GF-D8 (cell line): Measurements from ENCODE around the gene VPS33B.
"Not testable (repeated sequence)": the region's sequence is repeated elsewhere in the genome, so short reads cannot be mapped to it uniquely, and the experiment has no call there.

ENCODE experiments used
- DNase-seq: peaks from one replicate; lab custom pipeline; 2025; lab: John Stamatoyannopoulos, UW

Gene VPS33B

GRCh38 chr15:91031796-91032195 lies 9.4 kb upstream of the VPS33B start:
- no peak for DNase-seq

- DNase-seq, result no peak
These were observed 5.3 kb upstream of the VPS33B start for GRCh38 chr15:91027677-91028076.

- no peak for DNase-seq
These were observed 1.3 kb upstream of the VPS33B start for GRCh38 chr15:91023720-91024119.

GRCh38 chr15:91022832-91023129 lies 387 bp upstream of the VPS33B start:
- DNase-seq, result no peak

GRCh38 chr15:91021516-91022074 lies 799 bp downstream of the VPS33B start:
- no peak for DNase-seq

- DNase-seq, result no peak
These were observed 4.2 kb downstream of the VPS33B start for GRCh38 chr15:91018158-91018557.

GRCh38 chr15:91017716-91018115 lies 4.7 kb downstream of the VPS33B start:
- DNase-seq, result no peak

GRCh38 chr15:91013701-91014100 lies 8.7 kb downstream of the VPS33B start:
- not testable (repeated sequence) for DNase-seq

GRCh38 chr15:91007266-91007665 lies 15.1 kb downstream of the VPS33B start:
- no peak for DNase-seq

- DNase-seq, result no peak
These were observed 21.2 kb downstream of the VPS33B start for GRCh38 chr15:91001209-91001608.

- DNase-seq, result no peak
These were observed 23.7 kb downstream of the VPS33B start for GRCh38 chr15:90998737-90999136.

- DNase-seq, result peak; percentile 91
These were observed 27.7 kb downstream of the VPS33B start, which contains the start of gene PRC1 for GRCh38 chr15:90994417-90995311. Gene PRC1, minus strand, starts transcription at chr15:90994535. Its CDS starts 118 bp downstream, at chr15:90994417.

- DNase-seq, result no peak
These were observed 28.4 kb downstream of the VPS33B start for GRCh38 chr15:90994059-90994416.

GRCh38 chr15:90991587-90992285 lies 30.7 kb downstream of the VPS33B start:
- no peak for DNase-seq

GRCh38 chr15:90990446-90990845 lies 31.9 kb downstream of the VPS33B start:
- no peak for DNase-seq

- no peak for DNase-seq
These were observed 33.2 kb downstream of the VPS33B start for GRCh38 chr15:90989040-90989768.

- peak; percentile 58 for DNase-seq
These were observed 34.1 kb downstream of the VPS33B start for GRCh38 chr15:90988296-90988695.

GRCh38 chr15:90987561-90988141 lies 34.7 kb downstream of the VPS33B start:
- DNase-seq, result no peak

GRCh38 chr15:90986790-90987507 lies 35.4 kb downstream of the VPS33B start:
- DNase-seq, result no peak

GRCh38 chr15:90982135-90982534 lies 40.3 kb downstream of the VPS33B start:
- no peak for DNase-seq

- DNase-seq, result no peak
These were observed 40.7 kb downstream of the VPS33B start for GRCh38 chr15:90981681-90982080.
